Effector CD8-positive, alpha-beta T cell (primary cell): ENCODE measurements around the gene NAXE.
"Not testable (repeated sequence)": the region's sequence is repeated elsewhere in the genome, so short reads cannot be mapped to it uniquely, and the experiment has no call there.

Experiments
- DNase-seq: peaks from one replicate; lab custom pipeline; 2025; lab: John Stamatoyannopoulos, UW
- total RNA-seq, 4 experiments: gene quantifications; one replicate each; lab custom pipeline; 2026; lab: John Stamatoyannopoulos, UW

Gene NAXE
- 34.1 to 51.5 (median 39.6) reads per million in 4 experiments for total RNA-seq

GRCh38 chr1:156591432-156592157 is at the start of gene NAXE:
NAXE (plus strand) TSS chr1:156591776; CDS start chr1:156591805, 29 bp downstream.
- DNase-seq: peak; percentile 53

DNA sequence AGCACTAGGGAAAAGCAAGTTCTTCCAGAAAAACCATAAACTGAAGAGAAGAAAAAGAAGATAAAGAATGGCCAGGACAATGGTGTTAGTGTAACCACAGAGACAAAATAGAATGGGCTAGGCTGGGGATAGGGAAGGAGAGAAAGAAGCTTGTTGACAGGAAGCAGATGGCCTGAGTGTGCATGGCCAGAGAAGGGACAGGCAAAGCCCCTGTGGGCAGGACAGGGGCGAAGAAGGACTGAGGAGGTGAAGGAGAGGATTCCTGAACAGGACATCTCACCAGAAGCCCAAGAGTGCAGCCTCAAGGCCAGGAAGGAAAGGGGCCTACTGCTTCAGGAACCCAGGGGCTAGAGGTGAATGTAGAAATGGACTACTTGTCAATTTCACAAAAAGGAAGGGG is 48.5 kb upstream of the NAXE start:
- DNase-seq: no peak

DNA sequence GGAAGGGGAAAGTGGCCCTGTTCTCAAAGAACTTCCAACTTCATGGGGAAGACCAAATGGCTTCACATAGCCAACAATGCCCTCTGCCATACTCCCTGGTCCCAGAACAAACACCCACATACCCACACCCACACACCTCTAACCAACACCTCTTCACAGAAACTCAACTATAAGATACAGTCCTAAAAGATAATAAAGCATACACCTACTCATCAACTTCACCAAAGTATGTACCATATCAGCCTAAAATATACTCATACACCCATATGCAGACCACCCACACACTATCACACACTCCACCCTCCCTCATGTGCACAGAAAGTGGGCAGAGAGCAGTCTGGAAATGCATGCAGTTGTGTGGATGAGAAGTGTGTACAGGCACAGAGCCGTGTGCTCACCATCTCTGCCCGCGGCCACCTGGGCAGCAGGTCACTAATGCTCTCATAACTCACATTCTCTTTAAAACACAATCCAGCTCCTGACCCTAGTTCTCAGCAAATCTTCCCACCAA is 46.9 kb upstream of the NAXE start:
- no peak for DNase-seq

DNA sequence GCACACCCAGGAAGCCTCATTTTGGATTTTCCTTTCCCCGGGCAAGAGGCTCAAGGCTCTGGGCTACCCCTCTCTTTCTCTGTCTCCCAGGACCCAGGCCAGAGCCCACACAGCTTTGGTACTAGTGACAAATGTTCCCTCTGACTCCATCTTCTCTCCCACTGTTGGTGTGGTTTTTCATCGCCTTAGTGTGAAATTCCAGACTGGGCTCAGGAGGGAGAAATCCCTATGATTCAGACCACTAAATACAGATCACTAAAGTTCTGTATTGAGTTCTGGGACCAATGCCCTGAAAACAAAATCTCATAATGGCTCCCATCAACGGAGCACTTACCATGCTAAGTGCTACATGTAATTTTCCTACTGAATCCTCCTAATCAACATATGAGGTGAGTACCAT is 45.3 kb upstream of the NAXE start:
- no peak for DNase-seq

DNA sequence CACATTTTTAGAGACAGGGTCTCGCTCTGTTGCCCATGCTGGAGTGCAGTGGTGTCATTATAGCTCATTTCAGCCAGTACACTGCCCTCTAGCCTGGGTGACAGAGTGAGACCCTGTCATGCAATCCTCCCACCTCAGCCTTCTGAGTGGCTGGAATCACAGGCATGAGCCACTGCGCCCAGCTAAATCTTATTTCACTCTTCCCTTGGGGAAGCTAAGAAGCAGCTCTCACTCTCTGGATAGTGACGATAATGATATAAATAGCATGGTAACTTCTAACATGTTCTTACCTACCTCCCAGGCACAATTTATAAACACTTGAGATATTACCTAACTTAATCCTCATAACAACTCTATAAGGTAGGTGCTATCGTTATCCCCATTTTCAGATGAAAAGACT is 44.1 kb upstream of the NAXE start:
- DNase-seq: no peak

- no peak for DNase-seq
Observed at GRCh38 chr1:156547982-156548381, 43.6 kb upstream of the NAXE start.

DNA sequence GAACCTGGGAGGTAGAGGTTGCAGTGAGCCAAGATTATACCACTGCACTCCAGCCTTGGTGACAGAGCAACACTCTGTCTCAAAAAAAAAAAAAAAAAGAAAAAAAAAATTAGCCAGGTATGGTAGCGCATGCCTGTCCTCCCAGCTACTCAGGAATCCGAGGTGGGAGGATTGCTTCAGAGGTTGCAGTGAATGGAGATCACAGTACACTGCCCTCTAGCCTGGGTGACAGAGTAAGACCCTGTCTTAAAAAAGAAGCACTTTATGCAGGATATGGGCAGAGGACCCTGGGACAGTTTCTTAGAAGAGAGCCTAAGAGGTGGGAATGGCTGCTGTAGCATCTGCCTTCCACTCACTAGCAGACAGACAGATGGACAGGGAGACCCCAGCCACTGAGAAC is 42.2 kb upstream of the NAXE start:
- no peak for DNase-seq

DNA sequence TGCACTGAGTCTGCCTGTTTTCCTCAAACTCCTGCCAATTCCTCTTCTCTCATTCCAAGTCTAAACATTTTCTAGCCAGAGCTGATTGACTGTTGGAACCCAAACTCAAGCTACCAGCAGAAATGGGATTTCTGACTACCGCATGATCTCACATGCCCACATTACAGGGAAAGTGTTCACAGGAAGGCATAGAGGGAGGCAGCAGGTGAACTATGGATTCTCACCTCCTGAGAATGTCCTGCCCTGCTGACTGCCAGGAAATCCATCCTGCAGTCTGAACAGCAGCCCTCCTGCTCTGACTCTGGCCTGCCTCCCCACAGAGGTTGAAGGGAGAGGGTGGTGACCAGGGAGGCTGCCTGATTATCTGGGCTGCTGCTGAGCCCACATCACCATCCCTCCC is 41.7 kb upstream of the NAXE start:
- DNase-seq: no peak

GRCh38 chr1:156550346-156550745 is 41.2 kb upstream of the NAXE start:
- DNase-seq: no peak

- no peak for DNase-seq
Observed at GRCh38 chr1:156551066-156551643, 40.4 kb upstream of the NAXE start.

DNA sequence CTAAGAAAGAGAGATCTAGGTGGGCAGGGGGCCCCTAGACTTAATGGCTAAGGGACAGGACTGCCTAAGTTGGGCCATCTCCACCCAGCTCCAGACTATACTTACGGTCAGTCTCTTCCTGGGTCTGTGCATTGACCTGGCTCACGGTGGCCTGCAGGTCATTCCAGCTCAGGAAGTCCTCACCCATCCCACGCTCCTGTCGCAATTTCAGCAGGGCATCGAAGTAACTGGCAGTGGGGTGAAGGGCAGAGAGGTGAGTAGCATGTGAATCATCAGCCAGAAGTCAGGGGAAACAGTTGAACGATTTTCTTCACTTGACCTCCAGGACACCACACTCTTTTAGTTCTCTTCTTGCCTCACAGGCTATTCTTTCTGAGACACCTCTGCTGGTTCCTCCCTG is 39.7 kb upstream of the NAXE start:
- DNase-seq: no peak

DNA sequence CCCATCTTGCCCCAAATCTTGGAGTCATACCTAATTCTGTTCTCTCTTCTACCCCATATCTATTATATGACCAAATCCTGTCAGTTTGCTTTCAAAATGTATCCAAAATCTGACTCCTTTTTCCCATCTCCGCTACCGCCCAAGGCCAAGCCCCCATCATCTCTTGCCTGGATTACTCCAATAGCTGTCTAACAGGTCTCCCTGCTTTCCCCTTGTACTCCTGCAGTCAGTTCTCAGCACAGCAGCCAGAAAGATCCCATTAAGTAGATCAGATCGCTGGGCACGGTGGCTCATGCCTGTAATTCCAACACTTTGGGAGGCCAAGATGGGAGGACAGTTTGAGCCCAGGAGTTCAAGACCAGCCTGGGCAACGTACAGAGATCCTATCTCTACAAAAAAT is 39.1 kb upstream of the NAXE start:
- DNase-seq: no peak

DNA sequence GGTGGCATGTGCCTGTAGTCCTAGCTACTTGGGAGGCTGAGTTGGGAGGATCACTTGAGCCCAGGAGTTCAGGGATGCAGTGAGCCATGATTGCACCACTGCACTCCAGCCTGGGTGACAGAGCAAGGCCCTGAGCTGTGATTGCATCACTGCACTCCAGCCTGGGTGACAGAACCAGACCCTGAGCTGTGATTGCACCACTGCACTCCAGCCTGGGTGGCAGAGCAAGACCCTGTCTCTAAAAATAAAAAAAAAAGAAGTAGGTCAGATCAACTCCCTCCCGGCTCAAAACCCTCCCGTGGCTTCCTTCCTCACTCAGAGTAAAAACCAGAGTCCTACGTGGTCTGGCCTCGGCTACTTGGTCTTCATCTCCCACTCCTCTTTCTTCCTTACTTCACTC is 38.6 kb upstream of the NAXE start:
- DNase-seq: not testable (repeated sequence)

DNA sequence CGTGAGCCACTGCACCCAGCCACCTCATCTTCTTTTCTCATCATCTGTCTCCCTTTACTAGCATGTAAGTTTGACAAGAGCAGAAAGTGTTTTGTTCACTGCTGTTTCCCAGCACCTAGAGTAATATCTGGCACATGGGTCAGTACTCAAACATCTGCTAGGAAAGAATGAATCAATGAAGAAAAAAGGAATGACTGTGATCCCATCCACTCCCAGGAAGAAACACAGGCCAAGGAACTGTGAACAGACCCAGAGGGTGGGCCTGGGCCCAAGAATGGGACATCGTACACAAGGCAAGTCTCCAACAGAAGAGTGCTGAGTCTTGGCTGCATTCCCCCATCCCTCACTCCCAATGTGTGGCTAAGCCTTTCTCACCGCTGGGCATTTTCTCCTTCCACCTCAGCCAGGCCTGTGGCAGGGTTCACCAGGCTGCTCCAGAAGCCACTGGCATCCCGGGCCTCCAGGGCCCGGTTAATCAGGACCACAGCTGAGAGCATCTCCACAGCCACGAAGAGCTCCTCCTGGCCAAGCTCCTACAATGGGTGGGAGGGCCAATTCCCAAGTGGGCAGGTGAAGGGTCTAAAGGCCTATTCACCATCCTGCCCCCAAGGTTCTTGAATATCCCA is 37.6 kb upstream of the NAXE start:
- no peak for DNase-seq

- DNase-seq: no peak
Observed at GRCh38 chr1:156554971-156555370, 36.6 kb upstream of the NAXE start.

GRCh38 chr1:156555715-156556114 is 35.9 kb upstream of the NAXE start:
- no peak for DNase-seq

DNA sequence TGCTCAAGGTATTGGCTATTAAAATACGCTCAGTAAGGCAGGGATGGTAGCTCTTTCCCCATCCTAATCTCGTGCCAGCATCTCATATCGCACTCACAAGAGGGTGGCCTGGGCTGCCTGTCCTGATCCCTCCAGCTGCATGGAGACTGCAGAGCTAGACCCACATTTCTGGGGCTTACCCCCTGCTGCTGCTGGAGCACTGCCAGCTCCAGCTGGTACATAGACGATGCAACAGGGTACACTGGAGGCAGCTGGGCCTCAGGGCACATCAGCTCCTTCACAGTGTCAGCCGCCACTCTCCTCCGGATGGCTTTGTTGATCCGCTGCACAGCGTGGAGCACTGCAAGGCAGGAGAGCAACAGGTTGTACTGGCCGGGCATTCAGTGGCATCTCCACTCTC is 35.2 kb upstream of the NAXE start:
- no peak for DNase-seq

- DNase-seq: no peak
Observed at GRCh38 chr1:156559086-156559796, 32.3 kb upstream of the NAXE start.

- no peak for DNase-seq
Observed at GRCh38 chr1:156559797-156560385, 31.7 kb upstream of the NAXE start.

DNA sequence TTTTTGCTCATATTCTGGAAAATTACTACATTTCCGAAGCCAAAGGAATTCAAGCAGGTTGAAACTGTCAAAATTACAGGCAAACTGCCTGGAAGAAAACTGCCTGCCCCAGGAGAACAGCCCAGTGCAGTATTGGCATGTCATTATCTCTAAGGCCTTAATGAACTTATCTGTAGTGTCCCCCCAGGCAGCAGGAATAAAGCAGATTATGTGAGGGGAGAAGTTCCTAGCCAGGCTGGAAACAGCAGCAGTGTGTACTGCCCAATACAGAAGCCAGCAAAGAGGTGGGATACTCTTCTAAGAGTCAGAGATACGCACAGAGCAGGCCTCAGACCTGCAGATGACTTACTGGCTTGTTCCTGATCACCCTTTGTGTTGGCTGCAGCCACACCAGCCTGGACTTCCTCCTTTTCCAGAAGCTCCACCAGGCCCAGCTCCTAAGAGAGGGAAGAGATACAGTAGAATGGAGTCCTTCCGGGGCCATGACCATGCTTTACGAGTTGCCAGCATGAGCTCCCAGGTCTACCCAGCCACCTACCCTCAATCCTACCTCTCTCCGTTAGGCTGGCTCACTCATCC is 30.9 kb upstream of the NAXE start:
- no peak for DNase-seq

DNA sequence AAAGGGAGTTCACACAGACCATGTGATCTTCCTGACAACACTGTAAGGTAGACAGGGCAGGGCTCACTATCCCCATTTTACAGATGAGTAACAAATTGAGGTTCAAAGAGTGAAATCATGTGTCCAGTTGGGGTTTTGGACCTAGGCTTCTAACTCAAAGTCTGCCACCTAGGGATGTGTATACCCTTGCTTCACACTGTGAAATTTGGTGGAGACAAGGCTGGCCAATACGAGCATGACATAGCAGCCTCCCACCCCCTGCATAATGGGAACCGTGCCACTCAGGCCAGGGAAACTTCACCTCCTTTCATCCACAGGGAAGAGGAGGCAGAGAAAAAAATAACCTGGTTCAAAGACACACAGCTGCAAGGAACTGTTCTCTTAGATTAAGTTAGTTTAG is 26.1 kb upstream of the NAXE start:
- DNase-seq: no peak

DNA sequence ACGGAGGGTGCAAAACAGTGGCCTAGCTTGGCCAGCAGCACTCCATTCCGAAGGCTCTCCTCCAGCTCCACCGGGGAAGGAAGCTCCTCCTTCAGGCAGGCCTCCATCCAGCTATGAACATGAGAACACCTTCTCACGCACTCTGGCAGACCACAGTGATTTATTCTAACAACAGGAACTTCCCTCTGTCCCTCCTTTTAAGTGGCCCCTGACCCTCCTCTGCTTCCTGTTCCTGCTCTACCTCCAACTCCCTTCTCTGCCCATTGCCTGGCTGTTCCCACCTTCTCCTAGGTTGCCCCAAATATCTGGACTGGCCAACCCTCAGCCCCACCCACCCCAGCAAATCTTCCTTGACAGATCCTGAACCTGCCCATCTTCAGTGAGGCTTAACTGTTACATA is 25.1 kb upstream of the NAXE start:
- DNase-seq: no peak
